Natural killer cell (primary cell): Measurements from ENCODE around the gene E2F4. TPM values are rescaled to one million over a fixed set of nuclear protein-coding genes. Genes with fewer than 3 reads are reported as not detected.

Experiments
- ATAC-seq, 3 donors: fragments of 150-1000 bp in 2 of 3; fragments of 200-7000 bp in 1 of 3; cut with Tn5 transposase; 1 replicate in 1 of 3; 2 replicates in 2 of 3; pipeline ENCODE4 v1.10.0; 2021; ENCODE audit warnings: mild to moderate bottlenecking in 2 of 3, moderate library complexity in 2 of 3
- DNase-seq, 2 donors: peaks; one replicate each; pipeline versions ENCODE4 v3.0.0 to v3.0.0-alpha.2; 2013 to 2021; ENCODE audit warnings: mixed read lengths in 1 of 2
- H3K27ac ChIP-seq: one replicate; pipeline ENCODE4 v1.5.1; 2013; ENCODE audit warnings: mild to moderate bottlenecking, low read length
- H3K27me3 ChIP-seq: one replicate; pipeline ENCODE4 v1.6.1; 2013; ENCODE audit warnings: low read length; ENCODE audit not compliant: control insufficient read depth, insufficient read depth
- H3K36me3 ChIP-seq: one replicate; pipeline ENCODE4 v1.6.1; 2013; ENCODE audit warnings: low read length; ENCODE audit not compliant: control insufficient read depth, insufficient read depth
- H3K4me1 ChIP-seq: one replicate; pipeline ENCODE4 v1.6.1; 2013; ENCODE audit warnings: low read length; ENCODE audit not compliant: control insufficient read depth, insufficient read depth
- H3K4me3 ChIP-seq: one replicate; pipeline ENCODE4 v1.5.1; 2013; ENCODE audit warnings: low read length
- H3K9me3 ChIP-seq: one replicate; pipeline ENCODE4 v1.6.1; 2013; ENCODE audit warnings: low read length; ENCODE audit not compliant: control insufficient read depth, insufficient read depth
- H3K27ac Mint-ChIP-seq, 2 donors: one replicate each; pipeline ENCODE4 v1.8.0; 2022; ENCODE audit warnings: mild to moderate bottlenecking in 2 of 2, mixed read lengths in 2 of 2, moderate library complexity in 1 of 2
- H3K27me3 Mint-ChIP-seq, 2 donors: one replicate each; pipeline ENCODE4 v1.8.0; 2022; ENCODE audit warnings: low read depth in 2 of 2, mixed read lengths in 2 of 2
- H3K36me3 Mint-ChIP-seq: one replicate; pipeline ENCODE4 v1.8.0; 2022; ENCODE audit warnings: mixed read lengths
- H3K4me1 Mint-ChIP-seq, 2 donors: one replicate each; pipeline ENCODE4 v1.8.0; 2022; ENCODE audit warnings: mixed read lengths in 2 of 2
- H3K4me3 Mint-ChIP-seq: one replicate; pipeline ENCODE4 v1.8.0; 2022; ENCODE audit warnings: mild to moderate bottlenecking, moderate library complexity, mixed read lengths
- H3K9me3 Mint-ChIP-seq, 2 donors: one replicate each; pipeline ENCODE4 v1.8.0; 2022; ENCODE audit warnings: mixed read lengths in 2 of 2
- WGBS: methylation state at CpG from one replicate; pipeline ENCODE4 v1.1.7; 2013; ENCODE audit warnings: missing lambda C conversion rate; ENCODE audit not compliant: insufficient coverage; 5-methylcytosine and 5-hydroxymethylcytosine counted together
- intact Hi-C: fragments of 100-400 bp; cut with micrococcal nuclease; formaldehyde crosslinking; loops from one replicate; pipeline ENCODE4 v1.14.2; 2022
- total RNA-seq, 4 donors: library from RNA; stranded (reverse); fragments of 120-200 nt in 1 of 4; gene quantifications; one replicate each; pipeline versions ENCODE4 v1.2.3 to v1.2.4, GENCODE V29; 2013 to 2022
- TF ChIP-seq, protein P1 (sequence below): fragments of 200-600 bp; IDR thresholded peaks from one replicate; pipeline ENCODE4 v1.8.0; 2022; ENCODE audit warnings: antibody characterized with exemption

Gene E2F4
- total RNA-seq, 3 donors from 2014 or later (not counting 1 experiment from before 2014, with no cell fraction given), result 57.6 to 91.7 (median 74.5) TPM

- Histone ChIP-seq H3K36me3 (no peaks in the 10 kb centered on the region), H3K27me3 (peaks cover 43% of the 10 kb centered on the region), H3K27ac (no peak overlapping the region), H3K9me3 (no peaks in the 10 kb centered on the region), H3K4me3 (no peak overlapping the region), H3K4me1 (peaks cover 75% of the 10 kb centered on the region)
- Mint-ChIP-seq H3K27ac (no peak overlapping the region), H3K4me3 (peak overlapping the region; percentile 31), H3K4me1 (peaks cover 25 to 39% of the 10 kb centered on the region in 2 donors), H3K9me3 (no peaks in the 10 kb centered on the region), H3K27me3 (peaks cover 0 to 30% of the 10 kb centered on the region in 2 donors), H3K36me3 (no peaks in the 10 kb centered on the region)
- peak in 1 of 2 donors; percentile 8 for DNase-seq
- no peak for ATAC-seq
- TF ChIP-seq, protein P1, sequence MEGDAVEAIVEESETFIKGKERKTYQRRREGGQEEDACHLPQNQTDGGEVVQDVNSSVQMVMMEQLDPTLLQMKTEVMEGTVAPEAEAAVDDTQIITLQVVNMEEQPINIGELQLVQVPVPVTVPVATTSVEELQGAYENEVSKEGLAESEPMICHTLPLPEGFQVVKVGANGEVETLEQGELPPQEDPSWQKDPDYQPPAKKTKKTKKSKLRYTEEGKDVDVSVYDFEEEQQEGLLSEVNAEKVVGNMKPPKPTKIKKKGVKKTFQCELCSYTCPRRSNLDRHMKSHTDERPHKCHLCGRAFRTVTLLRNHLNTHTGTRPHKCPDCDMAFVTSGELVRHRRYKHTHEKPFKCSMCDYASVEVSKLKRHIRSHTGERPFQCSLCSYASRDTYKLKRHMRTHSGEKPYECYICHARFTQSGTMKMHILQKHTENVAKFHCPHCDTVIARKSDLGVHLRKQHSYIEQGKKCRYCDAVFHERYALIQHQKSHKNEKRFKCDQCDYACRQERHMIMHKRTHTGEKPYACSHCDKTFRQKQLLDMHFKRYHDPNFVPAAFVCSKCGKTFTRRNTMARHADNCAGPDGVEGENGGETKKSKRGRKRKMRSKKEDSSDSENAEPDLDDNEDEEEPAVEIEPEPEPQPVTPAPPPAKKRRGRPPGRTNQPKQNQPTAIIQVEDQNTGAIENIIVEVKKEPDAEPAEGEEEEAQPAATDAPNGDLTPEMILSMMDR, result no peak
- intact Hi-C loops, result loop anchor here (2.0 kb wide), 1 partner anchor 13 kb away; no protein-coding TSS in a partner anchor
- WGBS, result 66% methylated on average over 25 of the region's 25 CpGs
Observed at GRCh38 chr16:67161595-67162058, 30.3 kb upstream of the E2F4 start.

DNA sequence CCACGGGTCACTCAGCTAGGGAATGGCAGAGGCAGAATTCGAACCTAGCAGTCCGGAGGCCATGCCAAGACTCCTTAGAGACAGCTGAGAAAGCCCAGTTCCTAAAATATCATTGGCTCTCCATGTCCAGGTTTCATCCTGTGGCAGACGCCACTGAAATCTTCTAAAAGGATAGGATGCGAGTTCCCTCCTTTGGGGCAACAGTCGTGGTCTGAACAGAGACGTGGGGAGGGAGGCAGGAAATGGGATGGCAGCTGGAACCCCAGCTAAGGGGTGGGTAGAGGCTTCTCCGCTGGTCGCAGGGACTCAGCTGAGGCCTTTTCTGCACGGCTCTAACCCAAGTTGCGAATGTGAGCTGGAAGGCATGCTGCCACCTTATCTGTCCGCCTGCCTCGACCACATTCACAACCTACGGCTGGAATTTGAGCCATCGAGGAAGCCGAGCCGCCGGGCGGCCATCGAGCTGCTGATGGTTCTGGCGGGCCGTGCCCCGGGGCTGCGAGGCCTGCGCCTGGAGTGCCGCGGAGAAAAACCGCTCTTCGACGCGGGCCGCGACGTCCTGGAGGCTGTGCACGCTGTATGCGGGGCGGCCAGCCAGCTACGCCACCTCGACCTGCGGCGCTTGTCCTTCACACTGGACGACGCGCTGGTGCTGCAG is 29.3 kb upstream of the E2F4 start:
- H3K36me3 Mint-ChIP-seq, result no peaks in the 10 kb centered on the region
- H3K9me3 Mint-ChIP-seq, result no peaks in the 10 kb centered on the region
- H3K27me3 Mint-ChIP-seq, result peaks cover 4 to 39% of the 10 kb centered on the region in 2 donors
- Histone ChIP-seq H3K4me3 (no peak overlapping the region), H3K27ac (no peak overlapping the region), H3K27me3 (peaks cover 53% of the 10 kb centered on the region), H3K9me3 (no peaks in the 10 kb centered on the region), H3K4me1 (peaks cover 69% of the 10 kb centered on the region), H3K36me3 (no peaks in the 10 kb centered on the region)
- TF ChIP-seq, protein P1, result no peak
- intact Hi-C loops, result no loop called here
- peak overlapping the region; percentile 37 for H3K4me3 Mint-ChIP-seq
- no peak overlapping the region for H3K27ac Mint-ChIP-seq
- ATAC-seq, result no peak
- 11% methylated on average over 44 of the region's 44 CpGs for WGBS
- peak in 1 of 2 donors; percentile 11 for DNase-seq
- peaks cover 18 to 29% of the 10 kb centered on the region in 2 donors for H3K4me1 Mint-ChIP-seq

DNA sequence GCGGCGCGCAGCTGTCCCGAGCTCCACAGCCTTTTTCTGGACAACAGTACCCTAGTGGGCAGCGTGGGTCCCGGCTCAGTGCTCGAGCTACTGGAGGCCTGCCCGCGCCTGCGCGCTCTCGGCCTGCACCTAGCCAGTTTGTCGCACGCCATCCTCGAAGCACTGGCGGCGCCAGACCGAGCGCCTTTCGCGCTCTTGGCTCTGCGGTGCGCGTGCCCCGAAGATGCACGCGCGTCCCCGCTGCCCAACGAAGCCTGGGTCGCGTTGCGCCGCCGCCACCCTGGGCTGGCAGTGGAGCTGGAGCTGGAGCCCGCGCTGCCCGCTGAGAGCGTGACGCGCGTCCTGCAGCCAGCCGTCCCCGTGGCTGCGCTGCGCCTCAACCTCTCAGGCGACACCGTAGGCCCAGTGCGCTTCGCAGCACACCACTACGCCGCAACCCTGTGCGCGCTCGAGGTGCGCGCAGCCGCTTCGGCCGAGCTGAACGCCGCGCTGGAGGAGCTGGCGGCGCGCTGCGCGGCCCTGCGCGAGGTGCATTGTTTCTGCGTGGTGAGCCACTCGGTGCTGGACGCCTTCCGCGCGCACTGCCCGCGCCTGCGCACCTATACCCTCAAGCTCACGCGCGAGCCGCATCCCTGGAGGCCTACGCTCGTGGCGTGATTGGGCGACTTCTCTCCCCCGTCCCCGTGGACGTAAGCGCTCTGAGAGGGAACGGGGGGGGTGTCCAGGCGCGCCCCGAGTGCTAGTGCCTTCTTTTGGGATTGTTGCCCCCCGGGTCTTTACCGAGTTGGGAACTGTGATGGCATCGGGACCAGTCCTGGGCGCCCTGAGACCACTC is 28.6 kb upstream of the E2F4 start:
- Histone ChIP-seq H3K27ac (no peak overlapping the region), H3K4me1 (peaks cover 62% of the 10 kb centered on the region), H3K4me3 (no peak overlapping the region), H3K27me3 (peaks cover 57% of the 10 kb centered on the region), H3K36me3 (no peaks in the 10 kb centered on the region), H3K9me3 (no peaks in the 10 kb centered on the region)
- Mint-ChIP-seq H3K36me3 (no peaks in the 10 kb centered on the region), H3K27ac (no peak overlapping the region), H3K27me3 (peaks cover 12 to 45% of the 10 kb centered on the region in 2 donors), H3K4me3 (peak overlapping the region; percentile 61), H3K9me3 (no peaks in the 10 kb centered on the region), H3K4me1 (peaks cover 12 to 25% of the 10 kb centered on the region in 2 donors)
- WGBS, result 1% methylated on average over 99 of the region's 99 CpGs
- ATAC-seq (no peak), DNase-seq (peak in 1 of 2 donors; percentile 70)
- TF ChIP-seq, protein P1, result no peak
- intact Hi-C loops, result no loop called here
